Measurements from ENCODE around the gene POGK.

POGK gene

GRCh38 chr1:166902279-166902678 lies 63.0 kb downstream of the POGK start:
- no peak for DNase-seq (ENCODE audit: low read depth)

- DNase-seq (ENCODE audit: low read depth) = no peak
These were observed 64.0 kb downstream of the POGK start for GRCh38 chr1:166903232-166903631.

- DNase-seq (ENCODE audit: low read depth) = no peak
These were observed 65.9 kb downstream of the POGK start for GRCh38 chr1:166905136-166905535.

- no peak for DNase-seq (ENCODE audit: low read depth)
These were observed 66.6 kb downstream of the POGK start for GRCh38 chr1:166905900-166906299.
